Measurements from ENCODE around the gene PGP. TPM values are rescaled to one million over a fixed set of nuclear protein-coding genes. Genes with fewer than 3 reads are reported as not detected.

The PGP gene
- total RNA-seq, 2 donors from 2014 or later, result 9.1 to 19.5 TPM

DNA sequence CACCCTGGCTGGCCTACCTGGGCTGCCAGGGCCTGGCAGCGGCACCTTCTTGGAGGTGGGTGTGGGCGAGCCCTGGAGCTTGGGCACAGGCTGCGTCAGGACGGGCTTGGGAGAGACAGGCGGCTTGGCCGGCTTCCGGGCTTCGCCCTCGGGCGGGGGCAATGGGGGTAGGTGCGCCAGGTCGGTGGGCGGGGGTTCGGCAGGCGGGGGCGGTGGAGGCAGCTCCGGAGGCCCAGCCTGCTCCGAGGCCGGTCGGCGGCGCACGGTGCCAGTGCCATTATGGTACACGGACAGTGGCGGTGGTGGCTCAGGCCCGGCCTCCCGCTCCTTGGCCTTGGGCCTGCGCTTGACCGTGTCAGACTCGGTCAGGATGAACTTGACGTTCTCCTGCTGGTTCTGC is 35.1 kb downstream of the PGP start:
- Histone ChIP-seq H3K27me3 (replicated peaks; ENCODE audit: insufficient read depth) (no peaks in the 10 kb centered on the region), H3K4me1 (ENCODE audit: control insufficient read depth in 1 of 2, low read depth in 2 of 2) (no peaks in the 10 kb centered on the region), H3K4me3 (no peak overlapping the region), H3K27ac (no peak overlapping the region), H3K9me3 (no peaks in the 10 kb centered on the region), H3K36me3 (peaks cover 22% of the 10 kb centered on the region)
- DNase-seq (ENCODE audit: low spot score) (no peak), ATAC-seq (ENCODE audit: insufficient number of reproducible peaks, low FRiP score, low read depth) (no peak)
- TF ChIP-seq, protein P1, sequence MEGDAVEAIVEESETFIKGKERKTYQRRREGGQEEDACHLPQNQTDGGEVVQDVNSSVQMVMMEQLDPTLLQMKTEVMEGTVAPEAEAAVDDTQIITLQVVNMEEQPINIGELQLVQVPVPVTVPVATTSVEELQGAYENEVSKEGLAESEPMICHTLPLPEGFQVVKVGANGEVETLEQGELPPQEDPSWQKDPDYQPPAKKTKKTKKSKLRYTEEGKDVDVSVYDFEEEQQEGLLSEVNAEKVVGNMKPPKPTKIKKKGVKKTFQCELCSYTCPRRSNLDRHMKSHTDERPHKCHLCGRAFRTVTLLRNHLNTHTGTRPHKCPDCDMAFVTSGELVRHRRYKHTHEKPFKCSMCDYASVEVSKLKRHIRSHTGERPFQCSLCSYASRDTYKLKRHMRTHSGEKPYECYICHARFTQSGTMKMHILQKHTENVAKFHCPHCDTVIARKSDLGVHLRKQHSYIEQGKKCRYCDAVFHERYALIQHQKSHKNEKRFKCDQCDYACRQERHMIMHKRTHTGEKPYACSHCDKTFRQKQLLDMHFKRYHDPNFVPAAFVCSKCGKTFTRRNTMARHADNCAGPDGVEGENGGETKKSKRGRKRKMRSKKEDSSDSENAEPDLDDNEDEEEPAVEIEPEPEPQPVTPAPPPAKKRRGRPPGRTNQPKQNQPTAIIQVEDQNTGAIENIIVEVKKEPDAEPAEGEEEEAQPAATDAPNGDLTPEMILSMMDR (IDR thresholded peaks at IDR 0.05), result no peak

DNA sequence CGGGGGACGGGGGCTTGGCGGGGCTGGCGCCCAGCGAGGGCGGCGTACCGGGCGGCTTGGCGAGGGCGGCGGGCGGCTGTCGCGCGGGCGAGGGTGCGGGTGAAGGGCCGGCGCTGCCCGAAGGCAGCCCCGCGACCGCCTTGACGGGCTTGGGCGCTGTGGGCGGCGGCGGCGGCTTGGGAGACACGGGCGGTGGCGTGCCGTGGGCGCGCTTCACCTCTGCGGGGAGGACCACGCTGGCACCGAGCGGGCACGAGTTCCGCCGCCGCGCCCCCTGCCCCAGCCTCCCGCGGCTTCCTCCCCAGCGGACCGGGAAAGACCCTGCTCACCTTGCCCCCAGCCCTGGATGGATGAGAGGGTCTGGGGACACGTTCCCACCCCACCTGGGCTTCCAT is 35.5 kb downstream of the PGP start:
- peaks cover 25% of the 10 kb centered on the region for H3K36me3 ChIP-seq
- DNase-seq (ENCODE audit: low spot score) (no peak), ATAC-seq (ENCODE audit: insufficient number of reproducible peaks, low FRiP score, low read depth) (no peak)
- TF ChIP-seq, protein P1 (IDR thresholded peaks at IDR 0.05), result no peak
- H3K4me1 ChIP-seq (ENCODE audit: control insufficient read depth in 1 of 2, low read depth in 2 of 2), result no peaks in the 10 kb centered on the region
- H3K9me3 ChIP-seq, result no peaks in the 10 kb centered on the region
- no peaks in the 10 kb centered on the region for H3K27me3 ChIP-seq (replicated peaks; ENCODE audit: insufficient read depth)
- no peak overlapping the region for H3K4me3 ChIP-seq
- H3K27ac ChIP-seq, result no peak overlapping the region

DNA sequence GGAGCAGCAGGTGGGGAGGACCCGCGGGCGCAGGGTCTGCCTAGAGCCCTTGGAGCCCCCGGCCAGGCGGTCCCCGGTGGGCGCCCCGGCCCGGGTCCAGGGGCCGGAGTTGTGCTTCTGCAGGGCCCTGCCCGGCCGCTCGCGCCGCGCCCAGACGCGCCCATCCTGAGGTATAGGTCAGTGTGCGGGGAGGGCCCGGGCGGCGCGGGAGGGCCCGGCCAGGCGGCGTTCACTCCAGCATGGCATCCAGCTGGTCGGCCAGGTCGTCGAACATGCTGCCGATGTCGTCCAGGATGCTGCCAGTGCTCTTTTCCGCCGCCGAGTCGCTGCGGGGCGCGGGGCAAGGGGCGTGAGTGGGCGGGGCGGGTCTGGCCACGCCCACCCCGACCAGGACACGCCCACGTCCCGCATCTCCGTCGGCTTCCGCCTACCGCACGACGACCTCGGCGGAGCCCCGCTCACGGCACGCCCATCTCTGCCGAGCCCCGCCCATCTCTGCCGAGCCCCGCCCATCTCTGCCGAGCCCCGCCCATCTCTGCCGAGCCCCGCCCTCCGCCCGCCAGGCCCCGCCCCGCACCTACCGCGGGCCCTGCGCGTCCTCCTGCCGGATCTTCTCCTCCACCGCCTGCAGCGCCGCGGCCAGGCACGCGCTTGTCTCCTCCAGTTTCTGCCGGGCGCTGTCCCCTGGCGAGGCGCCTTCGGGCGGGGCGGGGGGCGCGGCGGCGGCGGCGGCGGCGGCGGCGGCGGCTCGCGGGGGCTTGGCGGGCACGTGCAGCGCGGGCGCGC is 36.1 kb downstream of the PGP start:
- ATAC-seq (ENCODE audit: insufficient number of reproducible peaks, low FRiP score, low read depth) (no peak), DNase-seq (ENCODE audit: low spot score) (no peak)
- Histone ChIP-seq H3K9me3 (no peaks in the 10 kb centered on the region), H3K36me3 (peaks cover 29% of the 10 kb centered on the region), H3K4me3 (no peak overlapping the region), H3K27me3 (replicated peaks; ENCODE audit: insufficient read depth) (no peaks in the 10 kb centered on the region), H3K27ac (no peak overlapping the region), H3K4me1 (ENCODE audit: control insufficient read depth in 1 of 2, low read depth in 2 of 2) (no peaks in the 10 kb centered on the region)
- TF ChIP-seq, protein P1 (IDR thresholded peaks at IDR 0.05), result no peak

DNA sequence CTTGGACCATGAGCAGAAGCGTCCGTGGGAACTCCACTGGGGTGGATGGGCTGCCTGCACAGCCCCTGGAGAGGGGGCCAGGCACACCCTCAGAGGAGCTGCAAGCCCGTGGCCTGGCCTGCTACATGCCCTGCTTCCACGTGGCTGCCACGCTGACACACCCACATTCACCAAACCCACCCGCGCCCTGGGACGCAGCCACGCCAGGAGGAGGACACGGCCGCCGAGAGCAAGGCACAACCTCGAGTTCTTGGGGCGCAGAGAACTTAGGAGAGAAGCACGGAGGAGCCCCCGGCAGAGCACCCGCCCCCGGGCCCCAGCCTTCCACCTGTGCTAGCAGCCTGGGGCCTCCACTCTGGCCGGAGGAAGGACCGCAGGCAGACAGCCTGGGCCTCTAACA is 37.1 kb downstream of the PGP start:
- DNase-seq (ENCODE audit: low spot score), result no peak
- TF ChIP-seq, protein P1 (IDR thresholded peaks at IDR 0.05), result no peak
- no peaks in the 10 kb centered on the region for H3K27me3 ChIP-seq (replicated peaks; ENCODE audit: insufficient read depth)
- no peak overlapping the region for H3K4me3 ChIP-seq
- H3K4me1 ChIP-seq (ENCODE audit: control insufficient read depth in 1 of 2, low read depth in 2 of 2), result no peaks in the 10 kb centered on the region
- ATAC-seq (ENCODE audit: insufficient number of reproducible peaks, low FRiP score, low read depth), result no peak
- peaks cover 35% of the 10 kb centered on the region for H3K36me3 ChIP-seq
- no peak overlapping the region for H3K27ac ChIP-seq
- no peaks in the 10 kb centered on the region for H3K9me3 ChIP-seq

DNA sequence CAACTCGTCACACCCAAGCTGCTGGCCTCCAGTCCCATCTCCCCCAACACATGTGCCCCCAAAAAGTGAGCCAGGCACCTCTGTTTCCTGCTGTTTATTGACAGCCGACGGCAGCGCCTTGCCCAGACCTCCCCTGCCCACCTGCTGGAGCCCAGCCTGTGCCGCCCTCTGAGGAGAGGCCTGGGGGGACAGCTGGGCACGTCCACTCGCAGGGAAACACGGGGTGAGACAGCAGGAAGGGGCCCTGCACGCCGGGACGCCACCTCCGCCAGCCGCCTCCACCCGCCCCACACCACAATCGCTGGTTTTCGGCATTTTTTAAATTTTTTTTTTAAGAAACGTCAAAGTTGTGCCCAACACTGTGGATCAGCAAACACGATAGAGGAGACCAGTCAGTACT is 37.5 kb downstream of the PGP start:
- no peak overlapping the region for H3K4me3 ChIP-seq
- TF ChIP-seq, protein P1 (IDR thresholded peaks at IDR 0.05), result no peak
- no peaks in the 10 kb centered on the region for H3K27me3 ChIP-seq (replicated peaks; ENCODE audit: insufficient read depth)
- no peaks in the 10 kb centered on the region for H3K9me3 ChIP-seq
- peaks cover 35% of the 10 kb centered on the region for H3K36me3 ChIP-seq
- no peak overlapping the region for H3K27ac ChIP-seq
- H3K4me1 ChIP-seq (ENCODE audit: control insufficient read depth in 1 of 2, low read depth in 2 of 2), result no peaks in the 10 kb centered on the region
- DNase-seq (ENCODE audit: low spot score), result no peak
- no peak for ATAC-seq (ENCODE audit: insufficient number of reproducible peaks, low FRiP score, low read depth)
